Measurements from ENCODE around the gene ECT2L.
A peak's percentile ranks its signal among the peaks of the same experiment; 100 is the strongest.
"Not testable (repeated sequence)": the region's sequence is repeated elsewhere in the genome, so short reads cannot be mapped to it uniquely, and the experiment has no call there.

The ECT2L gene

DNA sequence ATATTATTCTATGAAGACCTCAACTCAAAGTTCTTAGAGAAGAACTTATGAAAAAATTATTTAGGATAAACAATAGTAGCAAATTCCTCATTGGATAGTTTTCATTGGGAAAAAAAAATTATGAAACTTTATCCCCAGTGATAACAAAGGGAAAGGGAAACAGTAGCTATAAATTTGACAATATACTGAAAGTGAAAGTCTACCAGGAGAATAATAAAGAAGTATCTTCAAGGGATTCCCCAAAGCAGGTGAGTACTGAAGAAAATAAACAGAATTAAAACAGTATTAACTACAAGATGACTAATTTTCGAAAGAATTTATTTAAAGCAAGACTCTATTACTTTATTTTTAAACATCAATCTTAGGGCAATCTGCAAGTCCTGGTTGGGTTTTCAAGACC lies 135.8 kb downstream of the ECT2L start:
- DNase-seq (ENCODE audit: low read depth in 2 of 2) = no peak

DNA sequence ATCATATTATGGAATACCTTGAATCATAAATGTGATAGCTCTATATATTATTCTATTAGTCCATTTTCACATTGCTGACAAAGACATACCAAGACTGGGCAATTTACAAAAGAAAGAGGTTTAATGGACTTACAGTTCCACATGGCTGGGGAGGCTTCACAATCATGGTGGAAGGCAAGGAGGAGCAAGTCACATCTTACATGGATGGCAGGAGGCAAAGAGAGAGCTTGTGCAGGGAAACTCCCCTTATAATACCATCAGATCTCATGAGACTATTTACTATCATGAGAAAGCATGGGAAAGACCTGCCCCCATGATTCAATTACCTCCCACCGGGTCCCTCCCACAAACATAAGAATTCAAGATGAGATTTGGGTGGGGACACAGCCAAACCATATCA lies 141.0 kb downstream of the ECT2L start:
- not testable (repeated sequence) for DNase-seq (ENCODE audit: low read depth in 2 of 2)

DNA sequence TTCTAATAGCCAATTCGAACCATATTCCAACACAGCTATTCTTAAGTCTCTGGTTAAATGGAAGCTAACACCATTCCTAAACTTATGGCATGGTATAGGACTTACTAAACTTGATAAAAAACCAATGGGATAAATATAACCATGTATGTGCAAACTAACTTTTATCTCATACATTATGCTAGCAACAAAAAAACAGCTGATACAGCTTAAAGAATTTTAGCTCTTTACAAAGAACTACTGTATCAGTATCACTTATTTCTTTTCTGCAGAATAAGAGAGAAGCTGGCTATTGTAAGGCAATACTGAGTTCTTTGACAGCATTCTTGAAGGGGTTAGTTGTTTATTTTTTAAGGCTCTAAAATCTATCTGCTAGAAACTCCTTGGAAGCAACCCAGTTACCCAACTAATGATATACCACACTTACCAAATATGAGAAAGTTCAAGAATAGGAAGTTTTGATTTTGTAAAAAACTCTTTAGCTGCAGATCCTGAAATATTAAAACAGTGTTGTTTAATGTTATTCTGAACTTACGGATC lies 147.3 kb downstream of the ECT2L start:
- no peak for DNase-seq (ENCODE audit: low read depth in 2 of 2)

DNA sequence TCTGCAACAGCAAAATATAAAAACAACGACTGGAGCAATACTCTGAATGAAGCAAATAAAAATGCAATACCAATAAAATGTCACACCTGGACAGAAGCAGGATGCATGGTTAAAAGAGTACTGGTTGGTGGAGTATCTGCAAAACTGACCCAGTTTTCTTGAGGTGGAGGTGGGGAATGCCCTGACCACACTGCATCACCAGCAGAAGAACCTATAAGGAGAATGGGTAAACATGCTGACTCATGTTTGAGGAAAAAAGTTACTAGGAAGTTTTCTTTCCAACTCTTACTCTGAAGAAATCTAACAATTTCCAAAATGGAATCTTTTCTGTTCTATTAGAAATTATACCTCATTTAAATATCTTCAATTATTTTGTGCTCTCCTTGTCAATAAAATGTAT lies 148.5 kb downstream of the ECT2L start:
- DNase-seq (ENCODE audit: low read depth in 2 of 2) = no peak

DNA sequence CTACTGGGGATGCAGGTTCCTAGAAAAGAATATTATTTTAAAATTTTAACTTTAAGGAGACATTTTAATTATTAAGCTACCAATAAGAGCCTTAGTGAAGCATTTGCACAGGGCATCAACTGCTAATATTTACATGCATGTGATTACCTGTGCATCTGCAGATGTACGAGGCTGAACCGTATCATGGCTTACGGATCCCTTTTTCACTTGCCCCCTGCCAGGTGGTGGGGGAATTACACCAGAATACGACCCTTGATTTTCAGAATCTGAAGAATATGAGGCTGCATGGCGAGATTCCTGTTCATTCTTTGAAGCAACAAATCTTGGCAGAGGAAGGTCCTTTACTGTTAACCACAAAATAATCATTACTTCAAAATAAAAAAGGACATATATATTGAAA lies 149.5 kb downstream of the ECT2L start:
- no peak for DNase-seq (ENCODE audit: low read depth in 2 of 2)

DNA sequence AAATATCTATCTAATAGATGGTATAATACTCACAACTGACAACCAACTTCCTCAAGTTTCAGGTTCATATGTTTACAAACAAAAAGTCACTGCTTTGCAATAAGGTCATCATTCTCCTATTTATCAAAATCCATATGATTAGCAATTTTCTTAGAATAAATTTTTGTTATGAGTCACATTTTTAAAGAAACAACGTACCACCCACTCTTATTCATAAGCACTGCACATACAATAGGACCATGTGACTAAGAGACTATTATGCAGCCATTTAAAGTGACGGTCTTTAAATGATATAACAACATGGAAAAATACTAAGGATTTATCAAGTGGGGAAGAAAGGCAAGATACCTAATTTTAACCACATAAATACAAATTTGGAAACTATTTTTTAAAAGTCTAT lies 152.1 kb downstream of the ECT2L start:
- DNase-seq (ENCODE audit: low read depth in 2 of 2) = no peak

DNA sequence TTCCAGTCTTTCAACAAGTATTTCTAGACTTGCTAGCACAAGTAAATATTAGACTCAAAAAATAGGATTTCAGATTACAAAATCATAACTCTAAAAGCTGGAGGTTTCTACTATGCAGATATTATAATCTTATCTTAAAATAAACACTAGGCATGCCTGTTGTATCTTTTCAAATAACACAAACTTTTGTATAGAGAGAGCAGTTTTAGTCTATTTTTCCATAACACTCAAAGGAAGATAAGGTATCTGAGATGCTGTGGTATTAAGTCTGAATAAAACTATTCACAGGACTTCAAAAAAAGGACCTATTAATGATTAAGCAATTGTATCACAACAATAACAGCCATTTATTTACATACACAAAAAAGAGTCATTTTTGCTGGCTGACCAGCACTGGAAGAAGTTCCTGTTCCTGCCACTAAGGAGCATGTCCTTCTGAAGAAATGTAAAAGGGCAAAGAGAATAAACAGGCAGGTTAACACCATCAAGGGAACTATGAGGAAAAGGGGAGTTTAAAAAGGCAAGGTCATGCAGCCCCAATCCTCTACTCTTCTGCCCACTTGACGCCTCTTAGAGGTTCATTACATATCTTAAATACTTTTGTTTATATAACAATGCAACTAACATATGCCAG lies 152.8 kb downstream of the ECT2L start:
- no peak for DNase-seq (ENCODE audit: low read depth in 2 of 2)

DNA sequence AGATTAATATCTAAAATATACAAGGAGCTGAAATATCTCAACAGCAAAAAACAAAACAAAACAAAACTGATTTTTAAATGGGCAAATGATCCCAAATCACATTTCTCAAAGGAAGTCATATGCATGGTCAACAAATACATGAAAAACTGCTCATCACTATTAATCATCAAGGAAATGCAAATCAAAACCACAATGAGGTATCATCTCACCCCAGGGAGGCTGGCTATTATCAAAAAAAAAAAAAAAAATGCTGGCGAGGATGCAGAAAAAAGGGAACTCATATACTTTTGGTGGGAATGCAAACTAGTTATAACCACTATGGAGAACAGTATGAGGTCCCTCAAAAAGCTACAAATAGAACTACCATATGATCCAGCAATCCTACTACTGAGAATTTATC lies 157.6 kb downstream of the ECT2L start:
- peak in 1 of 2 experiments; percentile 17 for DNase-seq (ENCODE audit: low read depth in 2 of 2)
